K562 (cell line): ENCODE measurements around the gene WASHC3. TPM values are rescaled to one million over a fixed set of nuclear protein-coding genes. Genes with fewer than 3 reads are reported as not detected.

Source experiments
- BCLAF1 ChIP-seq, 2 experiments: fragments of 450-650 bp in 1 of 2; IDR thresholded peaks; 2 replicates each; pipeline ENCODE4 v1.6.1; 2011 to 2017; ENCODE audit warnings: low read depth in 2 of 2, antibody characterized with exemption in 1 of 2, borderline replicate concordance in 1 of 2, low read length in 1 of 2, mild to moderate bottlenecking in 1 of 2, mixed read lengths in 1 of 2; ENCODE audit not compliant: control insufficient read depth in 1 of 2
- BRF2 ChIP-seq: IDR thresholded peaks from 3 replicates; pipeline ENCODE4 v1.6.1; 2011; ENCODE audit warnings: borderline replicate concordance, mild to moderate bottlenecking; ENCODE audit not compliant: insufficient read length, insufficient read depth
- CBX1 ChIP-seq: sonication (generic); IDR thresholded peaks from 2 replicates; pipeline ENCODE4 v1.6.1; 2016; ENCODE audit warnings: antibody characterized with exemption, low read depth, mild to moderate bottlenecking
- MEF2D ChIP-seq: conservative IDR thresholded peaks from 2 replicates; pipeline ENCODE4 v1.6.1; 2016; ENCODE audit warnings: low read depth, missing genetic modification characterization, missing compliant biosample characterization
- NFE2 ChIP-seq: IDR thresholded peaks from 2 replicates; pipeline ENCODE4 v1.6.1; 2014; ENCODE audit warnings: antibody characterized with exemption, low read depth
- POLR2B ChIP-seq: fragments of 450-650 bp; IDR thresholded peaks from 2 replicates; pipeline ENCODE4 v1.6.1; 2018; ENCODE audit warnings: low read depth; ENCODE audit not compliant: partially characterized antibody
- PRMT5 ChIP-seq: sonication (generic); formaldehyde crosslinking; IDR thresholded peaks from 2 replicates; pipeline ENCODE4 v1.5.0; 2020; ENCODE audit warnings: missing genetic modification reagents
- PYGO2 ChIP-seq: fragments of 450-650 bp; IDR thresholded peaks from 2 replicates; pipeline ENCODE4 v1.6.1; 2016; ENCODE audit warnings: mild to moderate bottlenecking, missing genetic modification characterization, moderate library complexity, missing compliant biosample characterization
- RNF2 ChIP-seq: sonication (generic); IDR thresholded peaks from 2 replicates; pipeline ENCODE4 v1.6.1; 2016
- SMC3 ChIP-seq: conservative IDR thresholded peaks from 2 replicates; pipeline ENCODE4 v1.6.1; 2011; ENCODE audit warnings: low read depth, low read length, improper control_type of control experiment; ENCODE audit not compliant: insufficient read depth
- SNRNP70 ChIP-seq: fragments of 200-400 bp; formaldehyde crosslinking; optimal IDR thresholded peaks from 2 replicates; pipeline ENCODE3; 2017; ENCODE audit warnings: low read depth, low read length
- U2AF1 ChIP-seq: fragments of 200-400 bp; formaldehyde crosslinking; optimal IDR thresholded peaks from 2 replicates; pipeline ENCODE3; 2017; ENCODE audit warnings: mild to moderate bottlenecking, low read depth, low read length, moderate library complexity
- UBTF ChIP-seq, 2 experiments: IDR thresholded peaks; 2 replicates each; pipeline ENCODE4 v1.6.1; 2012; ENCODE audit warnings: improper control_type of control experiment in 2 of 2, low read depth in 2 of 2, low read length in 2 of 2, borderline replicate concordance in 1 of 2
- ZBTB7A ChIP-seq: IDR thresholded peaks from 2 replicates; pipeline ENCODE4 v1.6.1; 2011; ENCODE audit warnings: low read depth, mild to moderate bottlenecking, low read length, moderate library complexity, borderline replicate concordance; ENCODE audit not compliant: control insufficient read depth
- ZBTB9 ChIP-seq: fragments of 450-650 bp; formaldehyde crosslinking; IDR thresholded peaks from 2 replicates; pipeline ENCODE4 v1.4.0; 2020; ENCODE audit warnings: mild to moderate bottlenecking, moderate library complexity
- ZNF395 ChIP-seq: fragments of 200-800 bp; sonication (Bioruptor generic); IDR thresholded peaks from 2 replicates; pipeline ENCODE4 v1.6.1; 2017; ENCODE audit warnings: missing genetic modification characterization, missing compliant biosample characterization
- polyA plus RNA-seq, 8 experiments: library from polyadenylated mRNA; depleted of rRNA in 4 of 8; stranded (reverse) in 5 of 8; unstranded in 3 of 8; fragments of >200 nt; fragmentation: Nextera tagmentation in 2 of 8; fragmentation: Illumina TruSeq in 1 of 8; extraction: Ambion mirVana in 2 of 8; extraction: Trizol in 1 of 8; gene quantifications; 2 replicates each; pipeline versions ENCODE4 v1.2.1 to v1.2.3, GENCODE V29; 2011 to 2014; ENCODE audit warnings: inconsistent platforms in 1 of 8, missing spikeins in 1 of 8
- total RNA-seq, 7 experiments: library from RNA; depleted of rRNA in 6 of 7; stranded (reverse); fragments of >200 nt in 6 of 7; fragmentation: Illumina TruSeq in 2 of 7; extraction: Trizol in 2 of 7; gene quantifications; 2 replicates each; pipeline versions ENCODE4 v1.2.1 to v1.2.3, GENCODE V29; 2011 to 2021; ENCODE audit warnings: low replicate concordance in 1 of 7

WASHC3 gene
- total and polyA plus RNA-seq, 9 of the 15 experiments (the other 6 are each of a cell fraction or from before 2014, with no cell fraction given): 14.3 to 74.9 (median 35.1) TPM

GRCh38 chr12:102061560-102062418 lies at the start of gene WASHC3 (continued):
- TF ChIP-seq ZBTB9 (CRISPR knock-in tag) (no peak), NFE2 (no peak), SMC3 (no peak), SNRNP70 (no peak), ZBTB7A (peak; percentile 71; the same call in 1 of the 2 replicates), PRMT5 (CRISPR knock-in tag) (no peak), POLR2B (peak; percentile 73), U2AF1 (no peak), BCLAF1 (IDR thresholded peaks at IDR 0.05; ENCODE audit: borderline replicate concordance in 1 of 2, control insufficient read depth in 1 of 2, low read depth in 2 of 2, low read length in 1 of 2) (no peak), CBX1 (no peak), PYGO2 (tag) (no peak), MEF2D (tag) (no peak), BRF2 (no peak), ZNF395 (no peak), RNF2 (no peak), UBTF (IDR thresholded peaks at IDR 0.05; ENCODE audit: borderline replicate concordance in 1 of 2, low read depth in 2 of 2, low read length in 2 of 2) (no peak)
